ENCODE results near the gene CLIC3.

The CLIC3 gene

GRCh38 chr9:137030538-137031527, 34.5 kb upstream of the CLIC3 start:
- no peak for DNase-seq

GRCh38 chr9:137030006-137030405, 33.6 kb upstream of the CLIC3 start:
- DNase-seq, result no peak

- DNase-seq, result peak; percentile 29
Measured at GRCh38 chr9:137029058-137029936, 32.9 kb upstream of the CLIC3 start.

- DNase-seq, result peak; percentile 37
Measured at GRCh38 chr9:137028263-137029057, 32.1 kb upstream of the CLIC3 start.

GRCh38 chr9:137027369-137028262, 31.2 kb upstream of the CLIC3 start, which contains the start of gene ABCA2:
Gene ABCA2, minus strand, starts transcription at chr9:137028237. Its CDS starts 97 bp downstream, at chr9:137028140.
- no peak for DNase-seq

- DNase-seq, result peak; percentile 31
Measured at GRCh38 chr9:137026828-137027227, 30.5 kb upstream of the CLIC3 start.

GRCh38 chr9:137026384-137026783, 30.0 kb upstream of the CLIC3 start:
- DNase-seq, result no peak

GRCh38 chr9:137025517-137025966, 29.2 kb upstream of the CLIC3 start:
- DNase-seq, result peak; percentile 20

- DNase-seq, result no peak
Measured at GRCh38 chr9:137023583-137023991, 27.2 kb upstream of the CLIC3 start.

- DNase-seq, result no peak
Measured at GRCh38 chr9:137023157-137023556, 26.8 kb upstream of the CLIC3 start.

GRCh38 chr9:137022662-137023008, 26.3 kb upstream of the CLIC3 start:
- no peak for DNase-seq

- DNase-seq, result no peak
Measured at GRCh38 chr9:137021979-137022661, 25.8 kb upstream of the CLIC3 start.

GRCh38 chr9:137021568-137021978, 25.2 kb upstream of the CLIC3 start:
- DNase-seq, result no peak

- no peak for DNase-seq
Measured at GRCh38 chr9:137020771-137021567, 24.6 kb upstream of the CLIC3 start.

- no peak for DNase-seq
Measured at GRCh38 chr9:137019891-137020683, 23.7 kb upstream of the CLIC3 start.

GRCh38 chr9:137018761-137019559, 22.6 kb upstream of the CLIC3 start:
- DNase-seq, result no peak

- DNase-seq, result no peak
Measured at GRCh38 chr9:137017791-137018497, 21.6 kb upstream of the CLIC3 start.

GRCh38 chr9:137017071-137017470, 20.7 kb upstream of the CLIC3 start:
- no peak for DNase-seq

All from NCI-H1092 (cell line).